Upper lobe of left lung (tissue), 6 donors: Measurements from ENCODE around the gene PIP4K2C. TPM values are rescaled to one million over a fixed set of nuclear protein-coding genes. Genes with fewer than 3 reads are reported as not detected.

ENCODE experiments used
- ATAC-seq, 2 donors: fragments of 200-7000 bp; cut with Tn5 transposase; one replicate each; pipeline ENCODE4 v1.9.1; 2022; ENCODE audit warnings: mild to moderate bottlenecking in 2 of 2, moderate library complexity in 2 of 2; ENCODE audit not compliant: low FRiP score in 2 of 2
- DNase-seq, 2 donors: peaks; one replicate each; pipeline ENCODE4 v3.0.0-alpha.2; 2019 to 2020
- H3K27ac ChIP-seq, 4 donors: fragments of 200-600 bp; sonication (generic); one replicate each; pipeline ENCODE4 v1.5.1; 2016 to 2019
- H3K27me3 ChIP-seq, 4 donors: fragments of 200-600 bp; sonication (generic); one replicate each; pipeline ENCODE4 v1.5.1; 2017 to 2019
- H3K36me3 ChIP-seq, 4 donors: fragments of 200-600 bp; sonication (generic); one replicate each; pipeline ENCODE4 v1.5.1; 2016 to 2019
- H3K4me1 ChIP-seq, 4 donors: fragments of 200-600 bp; sonication (generic); one replicate each; pipeline ENCODE4 v1.5.1; 2018 to 2019
- H3K4me3 ChIP-seq, 4 donors: fragments of 200-600 bp; sonication (generic); one replicate each; pipeline ENCODE4 v1.5.1; 2017 to 2019; ENCODE audit warnings: mild to moderate bottlenecking in 2 of 4, moderate library complexity in 1 of 4
- H3K9me3 ChIP-seq, 4 donors: fragments of 200-600 bp; sonication (generic); one replicate each; pipeline ENCODE4 v1.5.1; 2018 to 2019
- EP300 ChIP-seq, 4 donors: sonication (generic); formaldehyde crosslinking; IDR thresholded peaks; one replicate each; pipeline ENCODE4 v1.5.1; 2017; ENCODE audit warnings: antibody characterized with exemption in 4 of 4, control low read depth in 2 of 4
- POLR2A ChIP-seq, 4 donors: fragments of 450-650 bp; IDR thresholded peaks; one replicate each; pipeline ENCODE4 v1.5.1; 2016 to 2017; ENCODE audit warnings: antibody characterized with exemption in 4 of 4, mild to moderate bottlenecking in 2 of 4
- POLR2AphosphoS5 ChIP-seq, 2 donors: sonication (generic); formaldehyde crosslinking; IDR thresholded peaks; one replicate each; pipeline ENCODE4 v1.5.1; 2017; ENCODE audit warnings: antibody characterized with exemption in 2 of 2
- WGBS, 2 donors: methylation state at CpG; one replicate each; pipeline ENCODE4 v1.1.5; 2017 to 2018; 5-methylcytosine and 5-hydroxymethylcytosine counted together
- total RNA-seq, 6 donors: library from RNA; depleted of rRNA in 4 of 6; stranded (reverse); fragments of >200 nt in 4 of 6; gene quantifications; one replicate each; pipeline versions ENCODE4 v1.1.0 to v1.2.1, GENCODE V29; 2016 to 2021
- TF ChIP-seq, protein P1 (sequence below), 6 experiments: fragments of 450-650 bp in 4 of 6; fragments of 200-600 bp in 2 of 6; sonication (generic) in 2 of 6; IDR thresholded peaks; one replicate each; pipeline ENCODE4 v1.5.1; 2016 to 2019; ENCODE audit warnings: antibody characterized with exemption in 6 of 6
- donor health status: DM: no; HTN: no; CAD: no; lungs with moderate emphysema.
- donor health status: DM: no; HTN: yes; CAD: no; lungs with severe emphysema.

PIP4K2C gene
- total RNA-seq, 6 donors from 2014 or later = 13.4 to 56.7 (median 30.7) TPM

DNA sequence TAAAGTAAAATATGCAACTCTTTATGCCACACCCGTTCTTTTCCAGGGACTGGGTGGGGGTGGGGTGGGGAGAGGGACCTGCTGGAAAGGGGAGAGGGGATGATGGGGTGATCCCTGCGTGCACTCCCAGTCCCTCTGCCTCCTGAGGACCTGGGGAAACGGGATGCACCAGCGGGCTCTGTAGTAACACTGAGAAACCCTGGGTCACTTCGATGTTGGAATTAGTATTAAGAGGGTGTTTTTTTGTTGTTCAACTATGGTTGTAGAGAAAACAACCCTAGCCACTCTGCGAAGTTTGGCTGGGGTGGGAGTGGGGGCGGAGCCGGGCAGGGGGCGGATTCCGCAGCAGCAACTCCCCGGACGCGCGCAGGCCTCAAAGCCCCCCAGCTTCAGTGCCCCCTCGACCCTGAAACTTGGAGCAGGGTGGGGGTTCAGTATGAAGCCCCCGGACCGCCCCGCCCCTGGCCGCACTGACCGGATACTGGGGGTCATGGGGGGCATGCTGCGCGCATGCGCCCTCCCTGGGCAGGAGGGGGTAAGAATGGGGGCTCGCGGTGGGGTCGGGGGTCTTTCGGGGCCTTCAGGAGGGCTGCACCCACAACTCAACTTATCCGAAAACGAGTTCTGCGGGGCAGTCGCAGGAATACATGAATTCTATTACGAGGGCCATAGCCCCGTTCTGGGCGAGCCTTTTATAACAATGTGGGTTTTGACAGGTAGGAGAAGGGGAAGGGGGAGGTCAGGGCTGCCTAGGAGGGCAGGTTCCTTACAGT, 19.0 kb downstream of the PIP4K2C start:
- Histone ChIP-seq H3K4me1 (peaks cover 11 to 33% (median 31%) of the 10 kb centered on the region in 4 donors), H3K27me3 (peaks cover 0 to 11% (median 4%) of the 10 kb centered on the region in 4 donors), H3K9me3 (no peaks in the 10 kb centered on the region), H3K36me3 (no peaks in the 10 kb centered on the region), H3K4me3 (peak overlapping the region in 3 of 4 donors; percentile 46 to 76 (median 57)), H3K27ac (peak overlapping the region; percentile 30 to 77 (median 74))
- DNase-seq (peak in 1 of 2 donors; percentile 85), ATAC-seq (peak in 1 of 2 donors; percentile 11)
- no peak for TF ChIP-seq EP300 (IDR thresholded peaks at IDR 0.05)
- no peak for TF ChIP-seq POLR2AphosphoS5 (IDR thresholded peaks at IDR 0.05)
- no peak for TF ChIP-seq POLR2A (IDR thresholded peaks at IDR 0.05)
- TF ChIP-seq, protein P1, sequence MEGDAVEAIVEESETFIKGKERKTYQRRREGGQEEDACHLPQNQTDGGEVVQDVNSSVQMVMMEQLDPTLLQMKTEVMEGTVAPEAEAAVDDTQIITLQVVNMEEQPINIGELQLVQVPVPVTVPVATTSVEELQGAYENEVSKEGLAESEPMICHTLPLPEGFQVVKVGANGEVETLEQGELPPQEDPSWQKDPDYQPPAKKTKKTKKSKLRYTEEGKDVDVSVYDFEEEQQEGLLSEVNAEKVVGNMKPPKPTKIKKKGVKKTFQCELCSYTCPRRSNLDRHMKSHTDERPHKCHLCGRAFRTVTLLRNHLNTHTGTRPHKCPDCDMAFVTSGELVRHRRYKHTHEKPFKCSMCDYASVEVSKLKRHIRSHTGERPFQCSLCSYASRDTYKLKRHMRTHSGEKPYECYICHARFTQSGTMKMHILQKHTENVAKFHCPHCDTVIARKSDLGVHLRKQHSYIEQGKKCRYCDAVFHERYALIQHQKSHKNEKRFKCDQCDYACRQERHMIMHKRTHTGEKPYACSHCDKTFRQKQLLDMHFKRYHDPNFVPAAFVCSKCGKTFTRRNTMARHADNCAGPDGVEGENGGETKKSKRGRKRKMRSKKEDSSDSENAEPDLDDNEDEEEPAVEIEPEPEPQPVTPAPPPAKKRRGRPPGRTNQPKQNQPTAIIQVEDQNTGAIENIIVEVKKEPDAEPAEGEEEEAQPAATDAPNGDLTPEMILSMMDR (IDR thresholded peaks at IDR 0.05) = no peak
- 44 to 57% methylated on average over 27 to 28 of the region's 34 CpGs for WGBS, 2 donors

DNA sequence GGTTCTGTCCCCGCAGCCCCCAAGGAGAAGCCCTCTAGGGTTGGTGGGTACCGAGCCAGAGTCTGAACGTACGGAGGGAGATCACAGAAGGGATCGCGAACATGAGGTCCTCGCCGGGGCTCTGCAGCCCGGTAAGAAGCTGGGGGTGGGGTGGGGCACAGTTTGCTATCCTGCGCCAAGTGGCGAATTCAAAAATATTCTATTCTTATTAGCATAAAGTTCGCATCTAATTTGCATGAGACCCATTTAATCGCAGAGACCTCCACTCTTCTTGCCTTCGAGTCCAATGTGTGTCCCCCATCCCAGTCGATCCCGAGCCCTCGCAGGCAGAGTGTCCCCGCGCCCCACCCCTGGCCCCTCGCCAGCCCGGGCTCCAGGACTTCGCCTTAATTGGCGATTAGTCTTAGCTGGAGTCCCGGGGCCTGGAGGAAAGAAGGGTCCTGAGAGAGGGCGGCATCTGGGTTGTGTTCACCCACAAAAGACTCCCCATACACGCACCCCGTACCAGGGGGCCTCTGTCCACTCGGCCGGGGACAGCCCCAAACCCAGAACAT, 19.6 kb downstream of the PIP4K2C start:
- Histone ChIP-seq H3K27ac (peak overlapping the region; percentile 30 to 77 (median 74)), H3K4me1 (peaks cover 11 to 30% (median 25%) of the 10 kb centered on the region in 4 donors), H3K36me3 (no peaks in the 10 kb centered on the region), H3K9me3 (no peaks in the 10 kb centered on the region), H3K4me3 (peak overlapping the region; percentile 46 to 76 (median 56)), H3K27me3 (peaks cover 0 to 11% (median 3%) of the 10 kb centered on the region in 4 donors)
- TF ChIP-seq POLR2A (IDR thresholded peaks at IDR 0.05) (no peak), POLR2AphosphoS5 (IDR thresholded peaks at IDR 0.05) (no peak), EP300 (IDR thresholded peaks at IDR 0.05) (no peak)
- TF ChIP-seq, protein P1 (IDR thresholded peaks at IDR 0.05) = no peak
- DNase-seq = peak in 1 of 2 donors; percentile 90
- ATAC-seq = peak in 1 of 2 donors; percentile 30
- WGBS, 2 donors = 8 to 19% methylated on average over 18 to 29 of the region's 29 CpGs

DNA sequence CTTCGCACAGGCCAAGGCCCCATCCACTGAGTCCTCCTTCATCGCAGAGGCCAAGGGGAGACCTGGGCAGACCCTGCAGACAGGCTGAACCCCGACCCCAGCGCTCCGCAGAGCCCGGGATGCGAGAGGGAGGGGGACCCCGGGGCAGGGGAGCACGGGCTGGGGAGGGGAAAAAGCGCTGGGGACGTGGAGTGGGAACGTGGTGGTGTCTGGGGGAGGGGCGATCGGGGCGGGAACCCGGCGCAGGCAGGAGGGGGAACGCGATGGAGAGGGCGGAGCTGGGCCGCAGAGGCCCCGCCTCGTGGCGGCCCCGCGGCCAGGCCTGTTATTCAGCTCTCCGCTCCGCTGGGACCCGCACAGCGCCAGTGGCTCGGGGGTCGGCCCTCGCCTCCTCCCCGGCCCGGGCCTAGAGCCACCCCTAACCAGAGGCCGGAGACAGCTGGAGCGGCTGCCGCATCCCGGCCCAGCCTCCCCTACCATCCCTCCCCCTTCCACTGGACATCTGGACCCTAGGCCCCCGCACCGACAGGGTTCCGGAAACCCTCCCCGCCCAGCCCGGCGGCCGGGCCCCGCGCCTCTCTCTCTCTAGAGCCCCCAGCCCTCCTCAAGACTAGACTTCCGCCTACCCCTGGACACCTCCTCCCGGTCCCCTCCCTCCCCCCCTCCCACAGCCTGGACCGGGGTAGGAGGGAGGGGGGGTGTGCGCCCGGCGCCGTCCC, 20.3 kb downstream of the PIP4K2C start, which contains the start of gene ARHGEF25:
Gene ARHGEF25, plus strand, starts transcription at position 328 of the 719 bp plus-strand sequence. CDS start 460 bp downstream, outside the sequence.
- DNase-seq (peak; percentile 55 to 91), ATAC-seq (peak; percentile 39 to 90)
- H3K36me3 ChIP-seq = no peaks in the 10 kb centered on the region
- WGBS, 2 donors = 1% methylated on average over 31 of the region's 55 CpGs; no CpG with 5 or more reads in 1 of the 2 donors
- no peaks in the 10 kb centered on the region for H3K9me3 ChIP-seq
- H3K4me1 ChIP-seq = peaks cover 11 to 27% (median 19%) of the 10 kb centered on the region in 4 donors
- peak within 1 kb of the TSS; percentile 65 to 77 (median 74) for H3K27ac ChIP-seq
- H3K27me3 ChIP-seq = peaks cover 0 to 11% (median 3%) of the 10 kb centered on the region in 4 donors
- peak within 1 kb of the TSS; percentile 46 to 76 (median 56) for H3K4me3 ChIP-seq
- TF ChIP-seq POLR2A (IDR thresholded peaks at IDR 0.05) (peak in 1 of 4 donors; percentile 34), POLR2AphosphoS5 (IDR thresholded peaks at IDR 0.05) (peak in 1 of 2 donors; percentile 5)
- TF ChIP-seq, protein P1 (IDR thresholded peaks at IDR 0.05) = no peak

DNA sequence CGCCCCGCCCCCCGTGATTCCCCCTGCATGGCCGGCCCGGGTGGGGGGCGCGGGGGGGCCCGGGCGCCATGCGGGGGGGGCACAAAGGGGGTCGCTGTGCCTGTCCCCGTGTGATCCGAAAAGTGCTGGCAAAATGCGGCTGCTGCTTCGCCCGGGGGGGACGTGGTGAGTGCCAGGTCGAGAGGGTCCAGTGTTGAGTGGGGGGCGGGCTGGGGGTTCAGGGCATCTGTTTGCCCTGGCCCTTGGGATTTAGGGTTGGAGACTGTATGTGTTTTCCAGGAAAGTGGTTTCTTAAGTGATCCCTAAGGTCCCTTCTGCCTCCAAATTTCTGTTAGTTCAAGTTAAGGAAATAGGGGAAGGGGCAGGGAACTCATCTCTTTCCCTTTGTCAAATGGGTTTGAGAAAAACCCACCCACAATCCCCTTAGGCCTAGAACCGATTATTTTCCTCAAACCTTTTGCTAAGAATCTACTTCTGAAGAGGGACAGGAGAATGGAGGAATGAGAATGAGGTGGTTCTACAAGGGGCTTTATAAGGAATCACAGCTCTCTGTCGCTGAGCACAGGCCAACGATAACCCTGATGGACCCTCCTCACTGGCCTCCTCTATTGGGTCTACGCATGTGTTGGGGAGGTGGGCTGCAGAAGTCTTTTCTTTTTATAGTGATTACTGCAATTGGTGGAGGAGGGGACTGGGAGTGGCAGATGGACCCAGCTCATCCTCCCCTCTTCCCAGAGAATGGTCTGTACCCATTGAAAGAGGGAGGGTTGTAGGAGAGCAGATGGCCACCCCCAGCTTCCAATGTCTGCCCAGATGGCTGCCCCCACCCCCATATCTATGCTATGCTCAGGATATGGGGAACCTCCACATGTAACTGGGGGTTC, 21.1 kb downstream of the PIP4K2C start:
- WGBS, 2 donors = 16 to 68% methylated on average over 4 to 23 of the region's 23 CpGs
- H3K36me3 ChIP-seq = no peaks in the 10 kb centered on the region
- TF ChIP-seq POLR2AphosphoS5 (IDR thresholded peaks at IDR 0.05) = no peak
- no peak for TF ChIP-seq POLR2A (IDR thresholded peaks at IDR 0.05)
- no peak for TF ChIP-seq EP300 (IDR thresholded peaks at IDR 0.05)
- TF ChIP-seq, protein P1 (IDR thresholded peaks at IDR 0.05) = no peak
- H3K4me1 ChIP-seq = peaks cover 11 to 27% (median 19%) of the 10 kb centered on the region in 4 donors
- ATAC-seq (no peak), DNase-seq (no peak)
- peak overlapping the region; percentile 65 to 77 (median 74) for H3K27ac ChIP-seq
- peaks cover 0 to 11% (median 3%) of the 10 kb centered on the region in 4 donors for H3K27me3 ChIP-seq
- H3K9me3 ChIP-seq = no peaks in the 10 kb centered on the region
- H3K4me3 ChIP-seq = peak overlapping the region; percentile 46 to 76 (median 56)
